Right ventricle myocardium inferior (tissue), 1 donor: ENCODE data around the gene SH2D4B. TPM values are rescaled to one million over a fixed set of nuclear protein-coding genes. Genes with fewer than 3 reads are reported as not detected.
A peak's percentile ranks its signal among the peaks of the same experiment; 100 is the strongest.
"Not testable (repeated sequence)": the region's sequence is repeated elsewhere in the genome, so short reads cannot be mapped to it uniquely, and the experiment has no call there.

ENCODE experiments used
- ATAC-seq: fragments of 200-7000 bp; cut with Tn5 transposase; one replicate; pipeline ENCODE4 v1.9.1; 2020; ENCODE audit warnings: mild to moderate bottlenecking, moderate library complexity
- DNase-seq: peaks from one replicate; pipeline ENCODE4 v3.0.0; 2021; ENCODE audit errors: missing footprints
- intact Hi-C: fragments of 100-400 bp; cut with DNase I; formaldehyde crosslinking; loops from one replicate; pipeline ENCODE4 v1.11.0; 2022
- total RNA-seq: library from RNA; stranded (reverse); fragmentation: NEBNext Ultra II Directional; extraction: Animal tissue kit (Norgen Biotek cat#: 25700); gene quantifications from one replicate; pipeline ENCODE4 v1.2.1, GENCODE V29; 2021
- donor health status: DM: no; HTN: yes; CAD: no; lungs with severe emphysema.

The SH2D4B gene
- total RNA-seq, 1 donor from 2014 or later = not detected

GRCh38 chr10:80537086-80537735 lies 491 bp upstream of the SH2D4B start:
- intact Hi-C loops = loop anchor here (5.0 kb wide), 1 partner anchor 45 kb away; no protein-coding TSS in a partner anchor
- DNase-seq = no peak

DNA sequence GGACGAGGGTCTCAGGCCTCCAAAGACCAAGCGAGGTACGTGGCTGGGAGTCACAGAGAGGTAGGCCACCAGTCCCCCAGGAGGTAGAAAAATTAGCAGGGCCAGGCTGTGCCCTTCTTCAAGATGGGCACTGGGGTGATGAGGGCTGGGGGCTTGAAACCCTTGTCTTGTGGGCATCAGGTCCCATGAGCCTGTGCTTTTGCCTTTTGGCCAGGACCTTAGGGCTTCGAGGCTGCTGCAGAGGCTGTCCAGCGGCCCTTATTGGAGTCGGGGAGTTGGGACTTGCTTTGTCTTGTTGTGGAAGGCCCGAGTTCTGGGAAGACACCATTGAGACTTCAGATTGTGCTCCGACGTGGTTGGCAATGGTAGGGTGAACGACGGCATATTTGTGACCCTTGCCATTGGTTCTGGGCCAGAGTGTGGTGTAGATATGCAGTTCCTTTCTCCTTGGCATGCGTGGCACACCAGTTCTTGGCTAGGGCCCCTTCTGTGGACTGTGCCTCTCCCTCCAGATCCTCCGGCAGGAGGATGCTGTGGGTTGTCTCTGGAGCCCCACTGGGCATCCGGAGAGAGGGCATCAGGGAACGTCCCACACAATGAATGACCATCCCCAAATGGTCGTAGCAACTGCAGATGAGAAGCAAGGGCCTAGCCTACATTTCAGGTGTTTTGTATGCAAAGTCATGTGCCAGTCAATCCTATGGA lies 931 bp downstream of the SH2D4B start:
- ATAC-seq = no peak
- intact Hi-C loops = loop anchor here (5.0 kb wide), 1 partner anchor 44 kb away; no protein-coding TSS in a partner anchor
- DNase-seq = no peak

More at GRCh38 chr10:80537086-80537735, 491 bp upstream of the SH2D4B start:
- no peak for ATAC-seq

GRCh38 chr10:80539421-80540031 lies 1.8 kb downstream of the SH2D4B start:
- intact Hi-C loops = loop anchor here (5.0 kb wide), 1 partner anchor 43 kb away; no protein-coding TSS in a partner anchor
- ATAC-seq = no peak
- no peak for DNase-seq

DNA sequence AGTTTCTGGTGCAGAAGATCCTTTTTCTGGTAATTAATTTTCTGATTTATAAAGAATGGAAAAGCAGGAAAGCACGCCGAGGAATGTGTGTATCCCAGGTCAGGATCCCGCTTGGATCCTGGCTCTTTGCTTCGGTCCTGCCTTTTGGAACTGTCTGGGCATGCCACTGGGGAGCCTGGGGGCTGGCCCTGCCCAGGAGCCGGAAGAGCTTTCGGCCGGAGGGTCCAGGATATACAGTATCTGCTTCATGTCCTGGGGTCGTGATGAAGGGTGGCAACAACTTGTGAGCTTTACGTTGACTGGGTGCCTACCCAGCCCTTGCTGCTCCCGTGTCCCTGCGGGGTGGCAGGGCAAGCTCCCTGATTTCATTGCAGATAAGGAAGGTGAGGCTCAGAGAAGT lies 2.4 kb downstream of the SH2D4B start:
- no peak for ATAC-seq
- intact Hi-C loops = no loop called here
- DNase-seq = no peak

- DNase-seq (no peak), ATAC-seq (no peak)
- intact Hi-C loops = no loop called here
These were observed 2.9 kb downstream of the SH2D4B start for GRCh38 chr10:80540618-80540980.

GRCh38 chr10:80540981-80541750 lies 3.5 kb downstream of the SH2D4B start:
- no peak for DNase-seq
- intact Hi-C loops = no loop called here
- ATAC-seq = peak; percentile 18

DNA sequence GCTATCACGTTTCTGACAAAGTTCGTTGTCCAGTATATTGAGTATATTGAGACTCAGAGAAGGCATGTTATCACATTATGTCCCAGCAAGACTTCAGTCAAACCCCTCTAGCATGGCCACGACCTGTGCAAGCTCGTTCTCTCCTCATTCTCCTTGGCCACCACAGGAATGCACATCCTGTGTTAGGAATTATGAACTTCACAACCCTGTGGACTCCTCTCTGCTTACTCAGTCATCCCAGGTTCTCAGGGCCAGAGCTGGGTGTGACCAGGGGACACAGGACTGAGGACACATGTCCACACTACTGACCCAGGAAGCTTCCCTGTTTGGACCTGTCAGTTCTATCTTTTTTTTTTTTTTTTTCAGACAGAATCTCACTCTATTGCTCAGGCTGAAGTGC lies 4.4 kb downstream of the SH2D4B start:
- DNase-seq (no peak), ATAC-seq (no peak)
- intact Hi-C loops = no loop called here

DNA sequence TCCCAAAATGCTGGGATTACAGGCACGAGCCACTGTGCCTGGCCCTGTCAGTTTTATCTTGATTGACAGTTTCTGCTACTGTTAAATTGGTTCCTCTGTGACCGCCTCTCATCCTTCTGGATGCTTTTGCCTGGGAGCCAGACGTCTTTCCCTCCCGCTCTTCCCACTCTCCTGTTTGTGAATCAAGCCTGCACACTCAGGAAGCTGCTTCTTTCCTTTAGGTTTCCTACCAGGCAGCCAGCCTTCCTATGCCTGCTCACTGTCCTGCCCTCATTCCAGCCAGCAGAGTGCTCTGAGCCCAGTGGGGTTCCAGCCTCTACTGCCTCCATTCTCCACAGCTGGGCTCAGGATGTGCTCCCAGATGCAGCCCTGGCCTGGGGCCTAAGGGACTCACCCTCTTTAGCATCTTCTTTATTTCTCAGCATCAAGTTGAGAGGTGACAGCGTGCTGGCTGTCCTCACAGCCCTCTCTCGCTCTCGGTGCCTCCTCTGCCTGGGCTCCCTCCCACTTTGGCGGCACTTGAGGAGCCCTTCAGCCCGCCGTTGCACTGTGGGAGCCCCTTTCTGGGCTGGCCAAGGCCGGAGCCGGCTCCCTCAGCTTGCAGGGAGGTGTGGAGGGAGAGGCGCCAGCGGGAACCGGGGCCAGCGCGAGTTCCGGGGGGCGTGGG lies 5.1 kb downstream of the SH2D4B start:
- intact Hi-C loops = no loop called here
- DNase-seq (no peak), ATAC-seq (no peak)

GRCh38 chr10:80543319-80543672 lies 5.6 kb downstream of the SH2D4B start:
- DNase-seq, intact Hi-C loops, ATAC-seq: not testable (repeated sequence)

GRCh38 chr10:80544316-80544953 lies 6.7 kb downstream of the SH2D4B start:
- intact Hi-C loops = no loop called here
- DNase-seq (no peak), ATAC-seq (no peak)

DNA sequence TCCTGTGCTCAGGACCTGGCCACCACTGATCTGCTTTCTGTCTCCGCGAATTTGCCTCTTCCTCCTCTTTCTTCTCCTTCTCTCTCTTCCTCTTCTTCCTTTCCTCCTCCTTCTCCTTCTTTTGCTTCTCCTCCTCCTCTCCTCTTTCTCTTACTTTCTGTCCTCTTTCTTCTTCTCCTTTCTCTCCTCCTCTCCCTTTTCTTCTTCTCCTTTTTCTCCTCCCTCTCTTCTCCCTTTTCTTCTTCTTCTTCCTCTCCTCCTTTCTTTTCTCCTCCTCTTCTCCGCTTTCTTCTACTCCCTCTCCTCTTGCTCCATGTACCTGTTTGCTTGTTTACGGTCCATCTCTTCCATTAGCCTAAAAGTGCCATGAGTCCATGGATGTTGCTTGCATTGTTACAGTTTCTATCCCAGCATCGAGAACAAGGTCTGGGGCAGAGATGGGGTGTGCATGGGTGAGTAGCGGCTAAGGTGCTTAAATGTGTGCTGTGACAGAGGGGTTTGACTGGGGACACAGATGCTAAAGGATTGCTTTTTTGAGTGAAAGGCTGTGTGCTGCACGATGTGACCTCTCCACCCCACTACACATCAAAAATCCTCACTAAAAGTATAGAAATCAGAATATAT lies 7.7 kb downstream of the SH2D4B start:
- DNase-seq (no peak), ATAC-seq (no peak)
- intact Hi-C loops = no loop called here

DNA sequence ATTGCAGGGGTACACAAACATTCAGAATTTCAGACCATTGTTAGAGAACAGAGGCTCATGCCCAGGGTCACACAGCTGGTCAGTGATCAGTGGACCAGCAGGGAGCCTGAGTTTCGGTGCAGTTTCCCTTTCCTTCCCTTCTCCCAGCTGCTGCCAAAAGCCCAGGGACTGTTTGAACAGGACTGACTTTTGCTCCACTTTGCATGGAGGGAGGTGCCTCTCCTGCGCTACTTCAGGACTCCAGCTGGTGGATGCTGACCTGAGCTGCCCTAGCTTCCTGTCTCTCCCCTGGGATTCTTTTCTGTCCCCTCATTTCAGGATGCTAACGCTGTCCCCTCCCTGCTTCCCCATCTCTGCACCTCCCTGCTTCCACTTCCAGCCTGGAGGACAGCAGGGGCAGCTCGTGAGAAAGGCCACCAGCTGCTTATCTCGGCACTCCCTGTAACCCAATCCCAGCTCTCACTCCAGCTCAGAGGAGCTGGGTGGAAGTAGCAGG lies 14.5 kb downstream of the SH2D4B start:
- intact Hi-C loops = no loop called here
- ATAC-seq (peak; percentile 48), DNase-seq (no peak)

- DNase-seq (no peak), ATAC-seq (no peak)
- intact Hi-C loops = no loop called here
These were observed 15.7 kb downstream of the SH2D4B start for GRCh38 chr10:80553436-80553835.

GRCh38 chr10:80554050-80554449 lies 16.3 kb downstream of the SH2D4B start:
- intact Hi-C loops = no loop called here
- ATAC-seq (no peak), DNase-seq (no peak)

DNA sequence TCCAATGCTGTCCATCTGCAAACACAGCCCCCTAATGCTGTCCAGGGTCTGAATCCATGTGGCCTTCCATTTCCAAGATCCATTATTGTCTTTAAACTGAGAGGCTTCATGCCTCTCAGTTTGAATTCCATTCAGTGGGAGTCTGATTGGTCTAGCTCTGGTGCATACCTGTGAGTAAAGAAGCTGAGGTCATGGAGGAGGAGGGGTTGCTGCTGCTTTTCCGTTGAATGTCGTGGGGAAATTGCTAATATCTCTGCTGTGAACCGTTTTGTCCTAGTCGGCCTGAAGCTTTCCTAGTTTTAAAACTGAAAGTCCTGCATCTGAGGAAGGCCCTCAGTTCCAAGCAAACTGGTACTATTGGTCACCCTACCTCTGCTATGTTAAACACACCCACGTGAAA lies 17.7 kb downstream of the SH2D4B start:
- DNase-seq (no peak), ATAC-seq (no peak)
- intact Hi-C loops = no loop called here

- intact Hi-C loops = no loop called here
These were observed 24.2 kb downstream of the SH2D4B start for GRCh38 chr10:80561950-80562349.

DNA sequence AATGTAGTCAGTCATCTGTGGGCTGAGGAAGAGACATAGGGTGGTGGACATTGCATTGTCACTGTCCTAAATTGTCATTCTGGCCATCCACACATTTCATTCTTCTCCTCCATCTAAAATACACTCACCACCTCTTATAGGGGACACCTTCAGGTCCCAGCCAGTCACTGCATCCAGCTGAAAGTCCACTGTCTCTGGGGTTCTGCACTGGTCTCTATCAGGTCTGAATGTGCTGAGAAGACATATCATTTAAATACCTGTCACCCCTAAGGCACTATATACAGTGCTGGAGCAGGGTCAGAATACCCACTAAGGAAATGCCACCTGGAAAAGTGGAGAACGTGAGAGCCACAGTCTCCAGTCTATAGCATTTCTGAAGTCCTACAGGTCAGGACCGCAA lies 29.6 kb downstream of the SH2D4B start:
- ATAC-seq (no peak), DNase-seq (no peak)
- intact Hi-C loops = no loop called here

More at GRCh38 chr10:80561950-80562349, 24.2 kb downstream of the SH2D4B start:
- DNase-seq (no peak), ATAC-seq (no peak)
